CD4-positive, alpha-beta T cell treated with Interleukin-4 for 1 hour (primary cell): ENCODE measurements around the gene ZNF581.

Source experiments
- DNase-seq, 2 donors: peaks; one replicate each; pipeline ENCODE4 v3.0.0-alpha.2; 2020 to 2022

ZNF581 gene, protein sequence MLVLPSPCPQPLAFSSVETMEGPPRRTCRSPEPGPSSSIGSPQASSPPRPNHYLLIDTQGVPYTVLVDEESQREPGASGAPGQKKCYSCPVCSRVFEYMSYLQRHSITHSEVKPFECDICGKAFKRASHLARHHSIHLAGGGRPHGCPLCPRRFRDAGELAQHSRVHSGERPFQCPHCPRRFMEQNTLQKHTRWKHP

GRCh38 chr19:55643003-55643886 lies at the start of gene ZNF581:
ZNF581 (plus strand) TSS chr19:55643649; CDS start chr19:55644572, 923 bp downstream.
- DNase-seq = peak; percentile 77 to 83

GRCh38 chr19:55594996-55595545 lies 48.4 kb upstream of the ZNF581 start:
- no peak for DNase-seq

DNA sequence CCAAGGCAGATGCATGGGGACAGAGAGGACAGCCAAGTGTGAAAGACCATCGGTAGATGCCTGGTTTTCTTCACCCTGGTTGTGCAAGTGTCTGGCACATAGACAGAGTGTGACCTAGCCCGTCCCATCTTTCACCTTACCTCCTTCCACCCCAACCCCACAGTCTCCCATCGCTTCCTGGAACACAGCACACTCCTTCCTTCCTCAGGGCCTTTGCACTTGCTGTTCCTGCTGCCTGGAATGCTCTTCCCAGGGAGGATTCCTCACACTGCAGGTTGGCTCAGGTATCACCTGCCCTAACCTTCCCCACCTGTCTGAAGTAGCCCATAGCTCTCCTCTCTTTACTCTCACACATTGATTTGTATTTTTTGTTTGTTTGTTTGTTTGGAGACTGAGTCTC lies 47.1 kb upstream of the ZNF581 start:
- no peak for DNase-seq

DNA sequence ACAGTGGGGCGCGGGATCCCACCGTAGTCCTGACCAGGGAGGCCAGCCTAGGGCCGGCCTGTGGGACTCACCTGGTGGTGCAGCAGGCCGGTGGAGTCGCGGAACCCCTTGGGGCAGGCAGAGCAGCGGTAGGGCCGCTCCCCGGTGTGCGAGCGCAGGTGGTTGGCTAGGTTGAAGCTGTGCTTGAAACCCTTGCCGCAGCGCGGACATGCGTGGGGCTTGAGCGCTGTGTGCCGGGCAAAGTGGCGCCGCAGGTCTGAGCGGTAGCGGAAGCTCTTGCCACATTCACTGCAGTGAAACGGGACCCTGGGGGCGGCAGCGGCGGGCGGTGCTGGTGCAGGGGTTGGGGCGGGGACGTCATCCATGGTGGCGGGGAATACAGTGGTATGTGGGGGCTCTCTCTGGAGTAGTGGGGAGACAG lies 45.9 kb upstream of the ZNF581 start:
- no peak for DNase-seq

- DNase-seq = no peak
Measured at GRCh38 chr19:55598034-55598433, 45.4 kb upstream of the ZNF581 start.

DNA sequence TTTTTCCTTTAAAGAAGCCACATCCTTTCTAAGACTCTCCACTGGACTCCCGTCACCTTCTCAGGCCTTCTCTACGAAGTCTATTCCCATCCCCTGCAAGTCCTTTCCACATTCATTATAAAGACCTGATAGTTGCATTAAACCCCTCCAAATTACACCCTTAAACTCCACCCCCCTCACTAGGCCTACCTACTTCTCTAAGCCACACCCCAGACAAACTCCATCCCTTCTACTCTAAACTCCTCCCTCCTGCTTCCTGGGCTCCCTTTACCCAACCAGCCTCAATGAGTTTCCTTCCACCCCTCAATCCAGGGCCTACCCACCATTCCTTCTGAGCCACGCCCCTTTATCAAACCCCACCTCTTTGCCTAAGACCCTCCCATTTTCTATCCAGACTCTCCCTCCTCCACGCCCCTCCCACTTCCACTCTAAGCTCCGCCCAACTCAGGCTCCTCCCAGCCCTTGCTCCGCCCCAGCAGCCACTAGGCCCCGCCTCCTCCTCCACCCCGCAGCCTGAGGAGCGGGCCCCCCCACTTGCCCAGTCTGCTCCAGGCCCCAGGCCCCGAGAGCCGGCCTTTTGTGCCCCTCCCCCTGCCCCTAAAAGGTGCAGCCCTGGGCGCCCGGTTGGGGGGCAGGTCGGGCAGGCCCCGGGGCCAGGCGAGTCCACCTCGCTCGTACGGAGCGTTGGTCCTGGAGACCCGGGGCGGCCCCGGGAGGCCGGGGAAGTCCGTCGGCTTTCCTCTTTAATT lies 44.6 kb upstream of the ZNF581 start:
- DNase-seq = peak; percentile 94 to 96

DNA sequence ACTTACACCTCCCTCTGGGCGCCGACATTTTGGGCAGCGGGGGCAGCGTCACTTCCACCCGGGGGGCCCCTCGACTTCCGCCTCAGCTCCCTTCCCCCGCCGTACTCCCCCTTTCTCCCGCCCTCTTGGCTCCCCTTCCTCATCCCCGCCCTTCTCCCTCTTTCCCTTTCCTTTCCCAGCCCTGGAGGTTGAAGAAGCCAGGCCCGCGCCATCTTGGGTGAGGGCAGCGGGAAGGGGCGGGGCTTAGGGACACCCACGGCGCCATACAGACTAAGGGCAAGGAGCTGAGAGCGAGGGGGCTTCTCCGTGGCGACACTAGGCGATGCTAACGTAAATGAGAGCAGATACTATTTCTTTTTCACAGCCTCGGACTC lies 44.0 kb upstream of the ZNF581 start, which contains the start of gene FIZ1:
FIZ1 (minus strand) TSS at position 50 of the 374 bp plus-strand sequence. CDS start 1,652 bp downstream, outside the sequence.
- DNase-seq = peak; percentile 98 to 99

- peak; percentile 90 to 92 for DNase-seq
Measured at GRCh38 chr19:55599842-55600661, 43.4 kb upstream of the ZNF581 start, which contains the start of gene ZNF524. ZNF524 (plus strand) TSS chr19:55600288; CDS start chr19:55602113, 1,825 bp downstream.

DNA sequence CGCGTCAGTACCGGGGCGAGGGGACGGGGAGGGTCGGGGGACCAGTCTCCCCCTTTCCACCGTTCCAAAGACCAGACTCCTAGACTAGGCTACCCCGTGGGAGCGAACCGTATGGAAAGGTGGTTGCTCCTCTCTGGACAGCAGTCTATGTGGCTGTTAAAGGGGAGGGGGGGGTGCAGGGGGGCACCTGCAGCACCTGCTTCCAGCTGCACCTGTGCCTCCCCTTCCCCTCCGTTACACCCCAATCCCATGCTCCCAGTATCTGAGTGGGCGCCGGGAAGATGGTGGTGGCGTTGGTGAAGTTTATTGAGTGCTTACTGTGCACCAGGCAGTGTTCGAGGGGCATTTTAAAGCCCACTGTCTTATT lies 42.8 kb upstream of the ZNF581 start:
- DNase-seq = no peak

DNA sequence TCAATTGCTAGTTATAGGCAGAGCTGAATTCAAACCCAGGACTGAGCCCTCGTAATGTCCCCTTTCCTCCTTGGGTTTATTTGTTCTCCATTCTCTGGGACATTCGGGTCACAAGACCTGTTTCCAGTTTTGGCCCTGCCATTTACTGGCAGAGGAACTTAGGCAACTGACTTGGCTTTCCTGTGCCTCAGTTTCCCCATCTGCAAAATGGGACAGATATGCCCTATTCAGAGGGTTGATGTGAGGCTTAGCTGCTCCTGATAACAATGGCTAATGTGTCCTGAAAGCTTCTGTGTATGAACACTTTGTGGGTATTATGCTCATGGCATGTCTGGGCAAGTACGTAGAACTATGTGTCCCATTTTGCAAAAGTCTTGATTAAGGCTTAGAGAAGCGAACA lies 42.4 kb upstream of the ZNF581 start:
- no peak for DNase-seq

DNA sequence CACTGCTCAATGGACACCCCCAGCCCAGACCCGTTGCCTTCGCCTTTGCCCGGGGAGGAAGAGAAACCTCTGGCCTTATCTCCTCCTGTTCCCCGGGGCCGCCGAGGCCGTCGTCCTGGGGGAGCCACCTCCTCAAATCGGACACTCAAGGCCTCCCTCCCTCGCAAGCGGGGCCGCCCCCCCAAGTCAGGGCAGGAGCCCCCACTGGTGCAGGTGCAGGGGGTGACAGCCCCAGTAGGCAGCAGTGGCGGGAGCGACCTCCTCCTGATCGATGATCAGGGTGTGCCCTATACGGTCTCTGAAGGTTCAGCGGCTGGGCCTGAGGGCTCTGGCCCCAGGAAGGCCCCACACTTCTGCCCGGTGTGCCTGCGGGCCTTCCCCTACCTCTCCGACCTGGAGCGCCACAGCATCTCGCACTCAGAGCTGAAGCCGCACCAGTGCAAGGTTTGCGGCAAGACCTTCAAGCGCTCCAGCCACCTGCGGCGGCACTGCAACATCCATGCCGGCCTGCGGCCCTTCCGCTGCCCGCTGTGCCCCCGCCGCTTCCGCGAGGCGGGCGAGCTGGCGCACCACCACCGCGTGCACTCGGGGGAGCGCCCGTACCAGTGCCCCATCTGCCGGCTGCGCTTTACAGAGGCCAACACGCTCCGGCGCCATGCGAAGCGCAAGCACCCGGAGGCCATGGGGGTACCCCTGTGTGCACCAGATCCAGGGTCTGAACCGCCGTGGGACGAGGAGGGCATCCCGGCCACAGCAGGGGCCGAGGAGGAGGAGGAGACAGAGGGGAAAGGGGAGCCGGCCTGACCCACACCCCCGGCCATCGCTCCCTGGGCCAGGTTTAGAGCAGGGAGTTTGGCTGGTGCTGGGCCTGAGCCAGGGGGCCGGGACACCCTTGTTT lies 41.1 kb upstream of the ZNF581 start:
- no peak for DNase-seq

DNA sequence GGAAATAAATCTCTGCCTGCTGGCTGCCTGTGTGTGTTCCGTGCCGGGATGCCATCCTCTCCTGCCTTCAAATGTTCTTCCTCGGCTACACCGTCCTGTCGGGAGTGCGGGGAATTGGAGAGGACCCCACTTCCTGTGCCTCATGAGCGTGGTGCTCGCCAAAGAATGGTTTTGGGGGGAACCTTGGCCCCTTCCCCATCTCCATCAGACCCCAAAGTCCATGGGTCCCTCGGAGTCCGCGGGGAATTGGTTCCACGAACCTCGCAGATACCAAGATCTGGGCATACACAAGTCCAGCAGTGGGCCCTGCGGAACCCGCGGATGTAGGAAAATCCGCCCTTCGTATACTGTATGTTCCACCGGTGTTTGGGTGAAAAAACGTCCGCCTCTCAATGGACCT lies 40.3 kb upstream of the ZNF581 start:
- no peak for DNase-seq

- no peak for DNase-seq
Measured at GRCh38 chr19:55603581-55604292, 39.7 kb upstream of the ZNF581 start.

- peak; percentile 98 for DNase-seq
Measured at GRCh38 chr19:55605207-55605636, 38.2 kb upstream of the ZNF581 start.

- peak; percentile 72 to 76 for DNase-seq
Measured at GRCh38 chr19:55605637-55606470, 37.6 kb upstream of the ZNF581 start, which contains the start of gene ZNF865. ZNF865 (plus strand) TSS chr19:55605647; CDS start chr19:55613619, 7,972 bp downstream.

DNA sequence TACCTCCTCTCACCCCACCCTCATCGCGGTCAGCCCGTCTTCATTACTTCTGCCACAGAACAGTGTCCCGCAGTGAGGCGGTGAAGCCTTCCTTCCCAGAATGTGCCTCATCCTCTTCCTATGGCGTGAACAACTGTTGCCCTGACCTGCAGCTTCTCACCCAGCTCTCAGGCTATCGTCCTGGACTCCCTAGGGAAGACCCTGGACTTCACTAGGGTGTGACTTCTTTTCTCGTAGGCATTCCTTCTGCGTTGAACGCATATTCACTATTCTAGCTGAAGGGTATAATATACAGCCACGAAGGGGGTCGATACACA lies 37.0 kb upstream of the ZNF581 start:
- DNase-seq = no peak

- DNase-seq = no peak
Measured at GRCh38 chr19:55606817-55607216, 36.6 kb upstream of the ZNF581 start.

DNA sequence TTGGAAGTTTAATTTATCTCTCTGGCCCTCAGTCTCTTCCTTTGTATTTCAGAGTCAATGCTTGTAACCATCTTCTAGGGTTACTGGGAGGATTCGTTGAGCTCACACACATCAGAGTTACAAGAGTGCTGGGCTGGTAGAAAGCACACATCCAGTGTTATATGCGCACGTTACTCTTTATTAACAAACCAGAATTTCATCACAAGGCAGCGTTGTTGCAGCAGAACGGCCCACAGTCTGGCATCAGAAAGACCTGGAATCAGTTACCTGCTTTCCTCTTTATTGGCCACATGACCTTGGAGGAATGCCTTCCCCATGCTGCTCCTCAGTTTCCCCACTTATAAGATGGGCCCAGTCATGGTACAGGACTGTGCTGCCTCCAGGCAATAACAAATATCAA lies 34.1 kb upstream of the ZNF581 start:
- DNase-seq = no peak

- no peak for DNase-seq
Measured at GRCh38 chr19:55611300-55611982, 32.0 kb upstream of the ZNF581 start.
